Sigmoid colon (tissue), 7 donors: Measurements from ENCODE around the gene MECP2. TPM values are rescaled to one million over a fixed set of nuclear protein-coding genes. Genes with fewer than 3 reads are reported as not detected.

Experiments
- DNase-seq: peaks from one replicate; pipeline ENCODE4 v3.0.0-alpha.2; 2019
- H3K27ac ChIP-seq, 4 donors: fragments of 200-600 bp; sonication (generic); one replicate each; pipeline ENCODE4 v1.5.1; 2016 to 2019; ENCODE audit warnings: mild to moderate bottlenecking in 1 of 4
- H3K27me3 ChIP-seq, 3 donors: fragments of 200-600 bp; sonication (generic); one replicate each; pipeline ENCODE4 v1.5.1; 2019; ENCODE audit warnings: mild to moderate bottlenecking in 1 of 3
- H3K36me3 ChIP-seq, 4 donors: fragments of 200-600 bp; sonication (generic); one replicate each; pipeline ENCODE4 v1.5.1; 2016 to 2019
- H3K4me1 ChIP-seq, 4 donors: fragments of 200-600 bp; sonication (generic); one replicate each; pipeline ENCODE4 v1.5.1; 2017 to 2019
- H3K4me3 ChIP-seq, 4 donors: fragments of 200-600 bp; sonication (generic); one replicate each; pipeline ENCODE4 v1.5.1; 2017 to 2019; ENCODE audit warnings: mild to moderate bottlenecking in 2 of 4, moderate library complexity in 1 of 4
- H3K9me3 ChIP-seq, 4 donors: fragments of 200-600 bp in 3 of 4; sonication (generic) in 3 of 4; one replicate each; pipeline versions ENCODE4 v1.5.1 to v1.6.1; 2013 to 2019
- CTCF ChIP-seq, 4 experiments: fragments of 450-650 bp in 3 of 4; fragments of 200-600 bp in 1 of 4; IDR thresholded peaks; one replicate each; pipeline ENCODE4 v1.5.1; 2016 to 2019; ENCODE audit warnings: antibody characterized with exemption in 4 of 4, mild to moderate bottlenecking in 3 of 4, moderate library complexity in 2 of 4
- EP300 ChIP-seq, 4 donors: sonication (generic); formaldehyde crosslinking; IDR thresholded peaks; one replicate each; pipeline ENCODE4 v1.6.1; 2017; ENCODE audit warnings: antibody characterized with exemption in 4 of 4
- POLR2A ChIP-seq, 2 donors: fragments of 450-650 bp; IDR thresholded peaks; one replicate each; pipeline ENCODE4 v1.6.1; 2016; ENCODE audit warnings: antibody characterized with exemption in 2 of 2, mild to moderate bottlenecking in 2 of 2, moderate library complexity in 2 of 2
- POLR2AphosphoS5 ChIP-seq, 4 donors: sonication (generic); formaldehyde crosslinking; IDR thresholded peaks; one replicate each; pipeline ENCODE4 v1.6.1; 2017; ENCODE audit warnings: antibody characterized with exemption in 4 of 4
- WGBS, 2 donors: extraction: QIAGEN DNeasy Blood & Tissue Kit; methylation state at CpG; one replicate each; pipeline ENCODE4 v1.1.7; 2013; 5-methylcytosine and 5-hydroxymethylcytosine counted together
- intact Hi-C: fragments of 100-400 bp; cut with DNase I; formaldehyde crosslinking; loops from one replicate; pipeline ENCODE4 v1.15.1; 2023
- polyA plus RNA-seq, 3 donors: library from polyadenylated mRNA; stranded (reverse); fragments of 200-250 nt; gene quantifications; one replicate each; pipeline ENCODE4 v1.2.3, GENCODE V29; 2013
- total RNA-seq, 4 donors: library from RNA; depleted of rRNA; stranded (reverse); fragments of >200 nt; gene quantifications; one replicate each; pipeline ENCODE4 v1.1.0, GENCODE V29; 2016
- donor health status: healthy with polysubstance abuse.
- donor health status: Bipolar disorder and iron deficiency.
- donor health status: healthy.

MECP2 gene
- total and polyA plus RNA-seq, 7 donors, result 14.4 to 57.9 (median 43.9) TPM

- Histone ChIP-seq H3K4me3 (no peak overlapping the region), H3K36me3 (peaks cover 0 to 8% (median 0%) of the 10 kb centered on the region in 4 donors), H3K27ac (no peak overlapping the region), H3K27me3 (no peaks in the 10 kb centered on the region), H3K9me3 (no peaks in the 10 kb centered on the region), H3K4me1 (peaks cover 0 to 38% (median 27%) of the 10 kb centered on the region in 4 donors)
- TF ChIP-seq POLR2AphosphoS5 (IDR thresholded peaks at IDR 0.05) (no peak), EP300 (IDR thresholded peaks at IDR 0.05) (no peak), POLR2A (IDR thresholded peaks at IDR 0.05) (no peak), CTCF (IDR thresholded peaks at IDR 0.05) (no peak)
- intact Hi-C loops, result no loop called here
- DNase-seq, result no peak
- whole genome bisulfite sequencing, 2 donors, result 72 to 90% methylated on average over 8 of the region's 8 CpGs
Observed at GRCh38 chrX:154036513-154036912, 61.0 kb downstream of the MECP2 start.

GRCh38 chrX:154033848-154034247 lies 63.7 kb downstream of the MECP2 start:
- H3K27me3 ChIP-seq, result no peaks in the 10 kb centered on the region
- peaks cover 0 to 35% (median 11%) of the 10 kb centered on the region in 4 donors for H3K36me3 ChIP-seq
- H3K4me3 ChIP-seq, result no peak overlapping the region
- H3K27ac ChIP-seq, result no peak overlapping the region
- H3K9me3 ChIP-seq, result no peaks in the 10 kb centered on the region
- H3K4me1 ChIP-seq, result peaks cover 0 to 13% (median 9%) of the 10 kb centered on the region in 4 donors
- WGBS, 2 donors, result 93 to 94% methylated on average over 2 of the region's 2 CpGs
- TF ChIP-seq POLR2AphosphoS5 (IDR thresholded peaks at IDR 0.05), result no peak
- no peak for TF ChIP-seq CTCF (IDR thresholded peaks at IDR 0.05)
- no peak for TF ChIP-seq POLR2A (IDR thresholded peaks at IDR 0.05)
- TF ChIP-seq EP300 (IDR thresholded peaks at IDR 0.05), result no peak
- no peak for DNase-seq
- intact Hi-C loops, result no loop called here

- peaks cover 0 to 13% (median 9%) of the 10 kb centered on the region in 4 donors for H3K4me1 ChIP-seq
- no peak for DNase-seq
- H3K9me3 ChIP-seq, result no peaks in the 10 kb centered on the region
- no peak overlapping the region for H3K27ac ChIP-seq
- TF ChIP-seq CTCF (IDR thresholded peaks at IDR 0.05) (no peak), EP300 (IDR thresholded peaks at IDR 0.05) (no peak), POLR2A (IDR thresholded peaks at IDR 0.05) (no peak), POLR2AphosphoS5 (IDR thresholded peaks at IDR 0.05) (no peak)
- H3K36me3 ChIP-seq, result peaks cover 0 to 40% (median 11%) of the 10 kb centered on the region in 4 donors
- no peak overlapping the region for H3K4me3 ChIP-seq
- intact Hi-C loops, result no loop called here
- no peaks in the 10 kb centered on the region for H3K27me3 ChIP-seq
- WGBS, 2 donors, result 87 to 89% methylated on average over 9 of the region's 9 CpGs
Observed at GRCh38 chrX:154032653-154033052, 64.9 kb downstream of the MECP2 start.

GRCh38 chrX:154032160-154032559 lies 65.4 kb downstream of the MECP2 start:
- 95 to 96% methylated on average over 11 of the region's 11 CpGs for WGBS, 2 donors
- no peaks in the 10 kb centered on the region for H3K27me3 ChIP-seq
- peaks cover 0 to 13% (median 9%) of the 10 kb centered on the region in 4 donors for H3K4me1 ChIP-seq
- TF ChIP-seq EP300 (IDR thresholded peaks at IDR 0.05) (no peak), CTCF (IDR thresholded peaks at IDR 0.05) (no peak), POLR2A (IDR thresholded peaks at IDR 0.05) (no peak), POLR2AphosphoS5 (IDR thresholded peaks at IDR 0.05) (no peak)
- H3K36me3 ChIP-seq, result peaks cover 0 to 40% (median 11%) of the 10 kb centered on the region in 4 donors
- intact Hi-C loops, result no loop called here
- H3K9me3 ChIP-seq, result no peaks in the 10 kb centered on the region
- no peak overlapping the region for H3K27ac ChIP-seq
- H3K4me3 ChIP-seq, result no peak overlapping the region
- DNase-seq, result no peak

GRCh38 chrX:154030715-154031305 lies 66.7 kb downstream of the MECP2 start:
- no peak for DNase-seq
- H3K36me3 ChIP-seq, result peaks cover 0 to 40% (median 11%) of the 10 kb centered on the region in 4 donors
- H3K9me3 ChIP-seq, result no peaks in the 10 kb centered on the region
- no peak overlapping the region for H3K27ac ChIP-seq
- peaks cover 0 to 13% (median 9%) of the 10 kb centered on the region in 4 donors for H3K4me1 ChIP-seq
- intact Hi-C loops, result no loop called here
- TF ChIP-seq EP300 (IDR thresholded peaks at IDR 0.05), result no peak
- no peak for TF ChIP-seq CTCF (IDR thresholded peaks at IDR 0.05)
- no peak for TF ChIP-seq POLR2A (IDR thresholded peaks at IDR 0.05)
- WGBS, 2 donors, result 94 to 96% methylated on average over 29 of the region's 29 CpGs
- no peak overlapping the region for H3K4me3 ChIP-seq
- H3K27me3 ChIP-seq, result no peaks in the 10 kb centered on the region
